ENCODE results near the gene FAHD2B.
"Not testable (repeated sequence)": the region's sequence is repeated elsewhere in the genome, so short reads cannot be mapped to it uniquely, and the experiment has no call there.

- TF ChIP-seq, protein P1, sequence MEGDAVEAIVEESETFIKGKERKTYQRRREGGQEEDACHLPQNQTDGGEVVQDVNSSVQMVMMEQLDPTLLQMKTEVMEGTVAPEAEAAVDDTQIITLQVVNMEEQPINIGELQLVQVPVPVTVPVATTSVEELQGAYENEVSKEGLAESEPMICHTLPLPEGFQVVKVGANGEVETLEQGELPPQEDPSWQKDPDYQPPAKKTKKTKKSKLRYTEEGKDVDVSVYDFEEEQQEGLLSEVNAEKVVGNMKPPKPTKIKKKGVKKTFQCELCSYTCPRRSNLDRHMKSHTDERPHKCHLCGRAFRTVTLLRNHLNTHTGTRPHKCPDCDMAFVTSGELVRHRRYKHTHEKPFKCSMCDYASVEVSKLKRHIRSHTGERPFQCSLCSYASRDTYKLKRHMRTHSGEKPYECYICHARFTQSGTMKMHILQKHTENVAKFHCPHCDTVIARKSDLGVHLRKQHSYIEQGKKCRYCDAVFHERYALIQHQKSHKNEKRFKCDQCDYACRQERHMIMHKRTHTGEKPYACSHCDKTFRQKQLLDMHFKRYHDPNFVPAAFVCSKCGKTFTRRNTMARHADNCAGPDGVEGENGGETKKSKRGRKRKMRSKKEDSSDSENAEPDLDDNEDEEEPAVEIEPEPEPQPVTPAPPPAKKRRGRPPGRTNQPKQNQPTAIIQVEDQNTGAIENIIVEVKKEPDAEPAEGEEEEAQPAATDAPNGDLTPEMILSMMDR (IDR thresholded peaks at IDR 0.05) = not testable (repeated sequence)
- TF ChIP-seq EP300, POLR2AphosphoS5 (IDR thresholded peaks at IDR 0.05): not testable (repeated sequence)
These were observed 23.8 kb downstream of the FAHD2B start for GRCh38 chr2:97070915-97071314.

Data from upper lobe of left lung (tissue), 4 donors.